OCI-LY3 (cell line): ENCODE measurements around the gene DENND2C.

Source experiments
- H2AFZ ChIP-seq: fragments of 200-600, 300-600 bp; shearing (Covaris generic); 2 replicates; pipeline ENCODE4 v1.6.0; 2014; ENCODE audit warnings: antibody characterized with exemption, low read depth, low read length
- H3K27ac ChIP-seq: fragments of 200-600, 300-600 bp; sonication (generic); 2 replicates; pipeline ENCODE4 v1.5.1; 2014; ENCODE audit warnings: mild to moderate bottlenecking, low read length, moderate library complexity, mixed read lengths
- H3K27me3 ChIP-seq: fragments of 200-600, 300-600 bp; sonication (generic); 2 replicates; pipeline ENCODE4 v1.6.1; 2014; ENCODE audit warnings: low read depth, low read length, mixed read lengths
- H3K36me3 ChIP-seq: fragments of 200-600, 300-600 bp; sonication (generic); replicated peaks from 2 replicates; pipeline ENCODE3; 2014; ENCODE audit warnings: low read depth, low read length, mixed read lengths
- H3K4me1 ChIP-seq: fragments of 300-600, 200-600 bp; sonication (generic); 2 replicates; pipeline ENCODE4 v1.6.1; 2014; ENCODE audit warnings: low read length, mixed read lengths
- H3K4me2 ChIP-seq: fragments of 200-600, 300-600 bp; sonication (generic); 2 replicates; pipeline ENCODE4 v1.6.1; 2014; ENCODE audit warnings: low read length, mixed read lengths
- H3K4me3 ChIP-seq: fragments of 300-600, 200-600 bp; sonication (generic); 2 replicates; pipeline ENCODE4 v1.5.1; 2014; ENCODE audit warnings: antibody characterized with exemption, mild to moderate bottlenecking, low read length, moderate library complexity
- H3K79me2 ChIP-seq: fragments of 300-600, 200-600 bp; shearing (Covaris generic); 2 replicates; pipeline ENCODE4 v1.6.1; 2014; ENCODE audit warnings: mild to moderate bottlenecking, low read length, mixed read lengths
- H3K9ac ChIP-seq: fragments of 300-600, 200-600 bp; shearing (Covaris generic); 2 replicates; pipeline ENCODE4 v1.6.0; 2014; ENCODE audit warnings: mild to moderate bottlenecking, low read length, moderate library complexity
- H3K9me3 ChIP-seq: fragments of 200-600, 300-600 bp; shearing (Covaris generic); 2 replicates; pipeline ENCODE4 v1.6.1; 2014; ENCODE audit warnings: low read length, mixed read lengths; ENCODE audit not compliant: insufficient read depth
- H4K20me1 ChIP-seq: fragments of 200-600, 300-600 bp; sonication (generic); 2 replicates; pipeline ENCODE4 v1.6.1; 2016; ENCODE audit warnings: low read length, mixed read lengths; ENCODE audit not compliant: insufficient read depth
- EZH2phosphoT487 ChIP-seq: fragments of 200-600 bp; shearing (Covaris generic); IDR thresholded peaks from 2 replicates; pipeline ENCODE4 v1.6.1; 2018; ENCODE audit warnings: antibody characterized with exemption, mixed run types, low read depth
- TF ChIP-seq, protein P1 (sequence below): fragments of 200-600, 300-600 bp; sonication (generic); IDR thresholded peaks from 2 replicates; pipeline ENCODE4 v1.5.1; 2014; ENCODE audit warnings: antibody characterized with exemption, low read length, low read depth

DENND2C gene

DNA sequence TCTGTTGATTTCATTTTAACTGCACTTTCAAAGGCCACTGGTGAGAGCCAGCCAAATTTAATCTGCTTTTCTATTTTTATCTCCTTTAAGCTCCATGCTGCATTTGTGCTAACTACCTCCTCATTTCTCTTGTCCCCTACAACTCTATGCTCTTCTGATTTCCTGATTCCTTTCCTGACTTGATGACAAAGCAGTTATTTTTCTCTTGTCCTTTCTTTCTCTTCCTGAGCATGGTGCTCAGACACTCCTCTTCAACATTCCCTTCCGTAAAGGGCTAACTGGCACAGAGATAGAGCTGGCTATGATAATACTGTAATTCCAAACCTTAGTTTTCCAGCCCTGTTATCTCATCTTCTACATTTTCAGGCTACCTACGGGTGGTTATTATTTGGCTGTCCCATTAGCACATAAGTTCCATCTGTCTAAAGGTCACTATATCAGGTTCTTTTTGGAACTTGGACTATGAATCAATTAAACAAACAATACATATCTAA, 81.6 kb downstream of the DENND2C start:
- no peaks in the 10 kb centered on the region for H3K36me3 ChIP-seq
- no peak overlapping the region for H2AFZ ChIP-seq
- H3K27me3 ChIP-seq = no peaks in the 10 kb centered on the region
- no peaks in the 10 kb centered on the region for H3K79me2 ChIP-seq
- no peak overlapping the region for H3K9ac ChIP-seq
- H3K4me1 ChIP-seq = no peaks in the 10 kb centered on the region
- TF ChIP-seq EZH2phosphoT487 = no peak
- no peaks in the 10 kb centered on the region for H3K9me3 ChIP-seq
- H4K20me1 ChIP-seq = no peaks in the 10 kb centered on the region
- no peak overlapping the region for H3K4me2 ChIP-seq
- no peak overlapping the region for H3K4me3 ChIP-seq
- no peak overlapping the region for H3K27ac ChIP-seq

DNA sequence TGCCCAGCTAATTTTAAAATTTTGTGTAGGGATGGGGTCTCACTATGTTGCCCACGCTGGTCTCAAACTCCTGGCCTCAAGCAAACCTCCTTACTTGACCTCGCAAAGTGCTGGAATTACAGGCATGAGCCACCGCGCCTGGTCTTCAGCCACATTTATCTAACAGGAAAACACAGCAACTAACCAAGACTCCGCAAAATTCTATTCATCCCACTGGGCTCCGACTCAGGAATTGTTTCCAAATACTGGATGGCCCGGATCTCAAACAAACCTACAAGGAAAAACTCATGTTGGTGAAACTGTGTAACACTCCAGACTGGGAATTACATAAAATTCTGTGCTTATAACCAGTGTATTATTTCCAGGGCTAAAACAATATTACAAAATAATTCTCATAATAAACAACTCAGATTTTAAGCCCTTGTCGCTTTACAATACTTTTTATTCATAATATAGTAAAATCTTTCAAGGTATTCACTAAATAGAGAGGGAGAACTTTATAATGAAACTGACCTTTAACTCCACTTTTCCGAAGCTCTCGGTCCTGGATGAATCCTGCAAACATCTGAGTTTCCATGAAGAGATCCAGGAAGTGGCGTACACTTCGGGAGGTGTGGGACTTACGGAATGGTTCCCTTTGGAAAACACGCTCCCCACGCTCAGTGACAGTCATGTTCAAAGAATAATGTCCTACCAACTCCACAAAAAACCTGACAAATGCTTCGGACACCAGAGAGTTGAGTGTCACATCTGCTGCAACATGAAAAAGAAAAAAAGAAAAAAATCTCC, 82.5 kb downstream of the DENND2C start:
- Histone ChIP-seq H2AFZ (no peak overlapping the region), H3K36me3 (no peaks in the 10 kb centered on the region), H3K4me2 (no peak overlapping the region), H3K79me2 (no peaks in the 10 kb centered on the region), H3K4me3 (no peak overlapping the region), H3K9me3 (no peaks in the 10 kb centered on the region), H3K27me3 (no peaks in the 10 kb centered on the region), H3K4me1 (peaks cover 2% of the 10 kb centered on the region), H3K9ac (no peak overlapping the region), H4K20me1 (no peaks in the 10 kb centered on the region), H3K27ac (no peak overlapping the region)
- TF ChIP-seq EZH2phosphoT487 = no peak
- TF ChIP-seq, protein P1, sequence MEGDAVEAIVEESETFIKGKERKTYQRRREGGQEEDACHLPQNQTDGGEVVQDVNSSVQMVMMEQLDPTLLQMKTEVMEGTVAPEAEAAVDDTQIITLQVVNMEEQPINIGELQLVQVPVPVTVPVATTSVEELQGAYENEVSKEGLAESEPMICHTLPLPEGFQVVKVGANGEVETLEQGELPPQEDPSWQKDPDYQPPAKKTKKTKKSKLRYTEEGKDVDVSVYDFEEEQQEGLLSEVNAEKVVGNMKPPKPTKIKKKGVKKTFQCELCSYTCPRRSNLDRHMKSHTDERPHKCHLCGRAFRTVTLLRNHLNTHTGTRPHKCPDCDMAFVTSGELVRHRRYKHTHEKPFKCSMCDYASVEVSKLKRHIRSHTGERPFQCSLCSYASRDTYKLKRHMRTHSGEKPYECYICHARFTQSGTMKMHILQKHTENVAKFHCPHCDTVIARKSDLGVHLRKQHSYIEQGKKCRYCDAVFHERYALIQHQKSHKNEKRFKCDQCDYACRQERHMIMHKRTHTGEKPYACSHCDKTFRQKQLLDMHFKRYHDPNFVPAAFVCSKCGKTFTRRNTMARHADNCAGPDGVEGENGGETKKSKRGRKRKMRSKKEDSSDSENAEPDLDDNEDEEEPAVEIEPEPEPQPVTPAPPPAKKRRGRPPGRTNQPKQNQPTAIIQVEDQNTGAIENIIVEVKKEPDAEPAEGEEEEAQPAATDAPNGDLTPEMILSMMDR = no peak

DNA sequence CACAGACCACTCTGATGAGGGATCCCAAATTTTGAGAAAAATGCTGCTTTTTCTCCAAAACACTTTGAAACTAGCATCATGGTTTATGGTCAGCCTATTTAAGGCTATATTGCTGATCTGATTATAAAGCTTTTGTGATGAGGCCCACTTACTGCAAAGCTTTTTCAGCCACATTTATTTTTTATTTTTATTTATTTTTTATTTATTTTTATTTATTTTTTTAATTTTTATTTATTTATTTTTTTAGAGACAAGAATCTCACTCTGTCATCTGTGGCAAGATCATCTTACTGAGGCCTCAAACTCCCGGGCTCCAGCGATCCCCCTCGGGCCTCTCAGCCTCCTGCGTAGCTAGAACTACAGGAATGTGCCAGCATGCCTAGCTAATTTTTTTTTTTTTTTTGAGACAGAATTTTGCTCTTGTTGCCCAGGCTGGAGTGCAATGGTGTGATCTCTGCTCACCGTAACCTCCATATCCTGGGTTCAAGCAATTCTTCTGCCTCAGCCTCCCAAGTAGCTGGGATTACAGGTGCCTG, 83.3 kb downstream of the DENND2C start:
- no peak overlapping the region for H3K4me2 ChIP-seq
- H3K9me3 ChIP-seq = no peaks in the 10 kb centered on the region
- H3K9ac ChIP-seq = no peak overlapping the region
- no peaks in the 10 kb centered on the region for H3K79me2 ChIP-seq
- no peak overlapping the region for H3K27ac ChIP-seq
- no peak overlapping the region for H2AFZ ChIP-seq
- no peaks in the 10 kb centered on the region for H4K20me1 ChIP-seq
- H3K36me3 ChIP-seq = no peaks in the 10 kb centered on the region
- TF ChIP-seq, protein P1 = no peak
- no peak for TF ChIP-seq EZH2phosphoT487
- H3K27me3 ChIP-seq = no peaks in the 10 kb centered on the region
- H3K4me1 ChIP-seq = peaks cover 6% of the 10 kb centered on the region
- H3K4me3 ChIP-seq = no peak overlapping the region

DNA sequence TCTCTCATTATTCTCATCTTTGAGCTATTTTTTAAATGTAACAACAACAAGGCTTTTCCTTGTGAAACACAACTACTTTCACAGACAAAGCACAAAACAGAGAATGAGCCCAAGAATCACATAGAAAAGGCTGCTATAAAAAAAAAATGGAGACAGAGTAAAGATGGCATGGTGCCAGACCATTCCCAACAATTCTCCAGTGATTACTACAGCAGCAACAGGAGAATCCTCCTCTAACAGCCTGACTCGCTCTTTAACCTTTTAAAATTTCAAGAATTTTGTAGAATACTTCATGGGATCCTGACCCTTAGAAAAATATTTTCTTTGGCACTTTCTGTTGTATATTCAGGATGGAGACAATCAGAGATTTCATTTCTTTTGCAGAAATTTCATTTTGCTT, 84.6 kb downstream of the DENND2C start:
- no peak for TF ChIP-seq EZH2phosphoT487
- TF ChIP-seq, protein P1 = no peak
- Histone ChIP-seq H3K4me3 (no peak overlapping the region), H3K27me3 (no peaks in the 10 kb centered on the region), H3K36me3 (no peaks in the 10 kb centered on the region), H4K20me1 (no peaks in the 10 kb centered on the region), H3K27ac (no peak overlapping the region), H3K79me2 (peaks cover 11% of the 10 kb centered on the region), H2AFZ (no peak overlapping the region), H3K4me2 (no peak overlapping the region), H3K9me3 (no peaks in the 10 kb centered on the region), H3K4me1 (peaks cover 6% of the 10 kb centered on the region), H3K9ac (no peak overlapping the region)
